Suprapubic skin (tissue), 4 donors: ENCODE data around the gene UPF3A.
"Not testable (repeated sequence)": the region's sequence is repeated elsewhere in the genome, so short reads cannot be mapped to it uniquely, and the experiment has no call there.

Experiments used
- CTCF ChIP-seq, 2 donors: fragments of 200-600 bp in 1 of 2; fragments of 450-650 bp in 1 of 2; sonication (generic) in 1 of 2; IDR thresholded peaks; one replicate each; pipeline ENCODE4 v1.5.1; 2016 to 2019; ENCODE audit warnings: antibody characterized with exemption in 2 of 2, mild to moderate bottlenecking in 1 of 2, moderate library complexity in 1 of 2
- EP300 ChIP-seq: sonication (generic); formaldehyde crosslinking; IDR thresholded peaks from one replicate; pipeline ENCODE4 v1.6.1; 2017; ENCODE audit warnings: antibody characterized with exemption
- POLR2A ChIP-seq, 2 donors: fragments of 450-650 bp; IDR thresholded peaks; one replicate each; pipeline ENCODE4 v1.6.1; 2017; ENCODE audit warnings: antibody characterized with exemption in 2 of 2, mild to moderate bottlenecking in 2 of 2, moderate library complexity in 2 of 2
- POLR2AphosphoS5 ChIP-seq, 3 donors: sonication (generic); formaldehyde crosslinking; IDR thresholded peaks; one replicate each; pipeline ENCODE4 v1.6.1; 2017; ENCODE audit warnings: antibody characterized with exemption in 3 of 3

- not testable (repeated sequence) for TF ChIP-seq CTCF (IDR thresholded peaks at IDR 0.05); POLR2A (IDR thresholded peaks at IDR 0.05); POLR2AphosphoS5 (IDR thresholded peaks at IDR 0.05); EP300
These were observed 72.0 kb downstream of the UPF3A start for GRCh38 chr13:114353382-114353781.
